Vagina (tissue), 2 donors: ENCODE results near the gene ATG4D.

ENCODE experiments used
- CTCF ChIP-seq, 3 experiments: fragments of 450-650 bp in 2 of 3; fragments of 200-600 bp in 1 of 3; sonication (generic) in 1 of 3; IDR thresholded peaks; one replicate each; pipeline ENCODE4 v1.5.1; 2017 to 2019; ENCODE audit warnings: antibody characterized with exemption in 3 of 3, mild to moderate bottlenecking in 2 of 3, moderate library complexity in 2 of 3
- POLR2A ChIP-seq, 2 donors: fragments of 450-650 bp; IDR thresholded peaks; one replicate each; pipeline ENCODE4 v1.6.1; 2017; ENCODE audit warnings: antibody characterized with exemption in 2 of 2, mild to moderate bottlenecking in 2 of 2, moderate library complexity in 2 of 2

GRCh38 chr19:10577951-10578350, 34.2 kb downstream of the ATG4D start:
- TF ChIP-seq CTCF (IDR thresholded peaks at IDR 0.05), result no peak
- no peak for TF ChIP-seq POLR2A (IDR thresholded peaks at IDR 0.05)
